ENCODE measurements around the gene IKZF4.
"Not testable (repeated sequence)": the region's sequence is repeated elsewhere in the genome, so short reads cannot be mapped to it uniquely, and the experiment has no call there.

IKZF4 gene

DNA sequence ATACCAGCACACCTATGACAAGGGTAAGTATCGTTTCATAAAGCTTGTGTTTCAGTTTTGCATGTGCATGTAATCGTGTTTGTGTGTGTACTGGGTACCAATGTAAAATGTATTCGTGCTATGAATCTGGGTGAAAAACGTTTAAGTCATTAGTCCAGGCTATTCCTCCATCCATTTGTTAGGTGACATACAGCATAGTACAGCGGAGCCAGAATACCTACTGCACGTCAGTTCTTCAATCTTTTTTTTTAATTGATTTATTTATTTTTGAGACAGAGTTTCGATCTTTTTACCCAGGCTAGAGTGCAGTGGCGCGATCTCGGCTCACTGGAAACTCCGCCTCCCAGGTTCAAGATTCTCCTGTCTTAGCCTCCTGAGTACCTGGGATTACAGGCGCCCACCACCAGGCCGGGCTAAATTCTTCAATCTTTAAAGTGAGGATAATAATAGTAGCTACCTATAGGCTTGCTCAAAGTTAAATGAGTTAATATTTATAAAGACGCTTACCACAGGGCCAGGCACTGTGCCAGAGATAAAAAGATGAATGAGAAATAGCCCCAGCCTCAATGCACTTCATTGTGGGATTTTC lies 20.2 kb downstream of the IKZF4 start:
- no peak for DNase-seq

DNA sequence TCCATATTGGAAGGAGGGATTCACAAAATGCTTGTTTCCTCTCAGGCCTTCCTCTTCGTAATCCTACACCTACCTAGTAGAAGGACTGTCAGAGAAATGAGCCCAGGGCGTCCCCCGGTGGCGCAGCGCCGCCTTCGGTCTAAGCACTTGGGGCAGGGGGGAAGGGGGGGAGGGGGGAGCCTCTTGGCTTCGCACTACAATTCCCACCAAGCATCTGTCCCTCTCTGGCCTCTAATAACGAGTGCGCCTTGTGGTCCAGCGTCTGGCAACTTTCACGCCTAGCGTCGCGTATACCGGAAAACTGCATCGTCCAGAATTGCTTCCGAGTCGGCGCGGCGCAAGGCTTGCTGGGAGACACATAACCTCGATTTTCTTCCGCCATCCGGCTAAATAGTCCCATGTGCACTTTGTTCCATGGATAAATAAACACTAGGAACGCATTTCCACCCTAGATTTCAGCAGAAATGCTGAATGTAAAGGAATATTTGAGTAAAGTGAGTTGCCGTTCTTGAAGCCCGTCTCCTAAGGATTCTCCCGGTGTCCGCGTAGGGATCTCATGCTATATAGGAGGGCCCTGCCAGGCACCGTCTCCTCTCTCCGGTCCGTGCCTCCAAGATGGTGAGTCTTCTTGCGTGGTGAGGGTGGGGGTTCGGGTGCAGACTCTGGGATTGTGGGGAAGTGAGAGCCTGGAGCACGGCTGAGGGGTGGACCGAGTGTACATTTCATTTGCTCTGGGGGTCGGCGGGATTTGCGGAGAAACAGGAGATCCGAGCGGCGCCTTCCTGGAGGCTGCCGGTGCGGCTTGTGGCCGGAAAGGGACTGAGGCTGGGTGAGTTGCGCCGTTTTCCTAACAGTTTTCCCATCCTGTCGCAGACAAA lies 20.9 kb downstream of the IKZF4 start, which contains the start of gene RPS26:
Gene RPS26, plus strand, starts transcription at position 367 of the 878 bp plus-strand sequence. Its CDS starts 249 bp downstream, at position 616.
- peak; percentile 97 for DNase-seq

DNA sequence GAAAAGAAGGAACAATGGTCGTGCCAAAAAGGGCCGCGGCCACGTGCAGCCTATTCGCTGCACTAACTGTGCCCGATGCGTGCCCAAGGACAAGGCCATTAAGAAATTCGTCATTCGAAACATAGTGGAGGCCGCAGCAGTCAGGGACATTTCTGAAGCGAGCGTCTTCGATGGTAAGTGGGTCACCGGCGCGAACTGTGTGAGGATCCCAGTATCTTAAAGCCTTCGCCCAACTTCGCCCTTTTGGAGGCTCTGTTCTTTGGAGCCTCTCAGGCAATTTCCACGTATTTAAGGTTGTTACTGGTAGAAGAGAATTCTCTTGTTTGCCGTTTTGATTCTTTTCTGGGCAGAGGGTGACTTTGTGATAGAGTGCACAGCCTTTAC lies 21.6 kb downstream of the IKZF4 start:
- DNase-seq: not testable (repeated sequence)

DNA sequence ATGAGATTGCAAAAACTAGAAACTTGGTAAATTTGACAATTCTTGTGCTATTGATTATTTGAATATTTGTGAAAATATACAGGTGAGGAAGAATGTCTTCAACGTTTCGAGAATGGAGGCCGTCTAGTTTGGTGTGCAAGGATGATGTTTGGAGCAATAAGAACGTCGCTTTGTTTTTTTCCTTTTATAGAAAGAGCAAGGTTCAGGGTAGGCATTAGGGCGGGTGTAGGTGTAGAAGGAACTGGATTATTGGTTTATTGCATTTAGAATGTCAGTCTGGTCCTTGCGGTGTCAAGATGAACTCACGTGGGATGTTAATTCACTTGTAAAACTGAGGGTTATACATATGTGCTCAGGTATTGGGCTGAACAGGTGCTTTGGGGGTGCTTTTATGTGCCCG lies 22.0 kb downstream of the IKZF4 start:
- no peak for DNase-seq

DNA sequence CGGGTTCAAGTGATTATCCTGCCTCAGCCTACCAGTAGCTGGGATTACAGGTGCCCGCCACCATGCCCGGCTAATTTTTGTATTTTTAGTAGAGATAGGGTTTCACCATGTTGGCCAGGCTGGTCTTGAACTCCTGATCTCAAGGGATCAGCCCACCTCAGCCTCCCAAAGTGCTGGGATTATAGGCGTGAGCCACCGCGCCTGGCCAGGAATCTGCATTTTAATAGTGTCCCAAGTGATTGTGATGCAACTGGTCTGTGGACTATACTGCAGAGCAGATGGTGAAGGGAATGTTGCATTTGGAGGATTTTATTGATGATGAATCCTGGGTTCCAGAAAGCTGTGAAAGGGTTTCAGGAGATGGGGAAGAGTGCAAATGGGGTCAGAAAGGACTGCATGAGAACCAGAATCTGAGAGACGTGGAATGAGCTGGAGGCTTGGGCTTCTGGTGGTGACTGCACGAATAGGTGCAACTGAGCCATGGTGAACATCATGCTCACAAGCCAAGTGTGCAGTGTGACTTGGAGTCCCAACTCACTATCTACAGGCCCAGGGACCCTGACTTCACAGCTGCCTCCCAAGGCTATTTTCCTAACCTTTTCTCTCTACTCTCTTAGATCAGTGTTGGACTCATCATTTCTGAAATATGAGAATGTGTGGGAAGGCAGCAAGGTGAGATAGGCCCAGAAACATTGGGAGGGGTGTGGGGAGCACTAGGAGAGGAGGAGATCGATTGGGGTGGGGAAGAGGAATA lies 25.4 kb downstream of the IKZF4 start:
- peak; percentile 28 for DNase-seq

DNA sequence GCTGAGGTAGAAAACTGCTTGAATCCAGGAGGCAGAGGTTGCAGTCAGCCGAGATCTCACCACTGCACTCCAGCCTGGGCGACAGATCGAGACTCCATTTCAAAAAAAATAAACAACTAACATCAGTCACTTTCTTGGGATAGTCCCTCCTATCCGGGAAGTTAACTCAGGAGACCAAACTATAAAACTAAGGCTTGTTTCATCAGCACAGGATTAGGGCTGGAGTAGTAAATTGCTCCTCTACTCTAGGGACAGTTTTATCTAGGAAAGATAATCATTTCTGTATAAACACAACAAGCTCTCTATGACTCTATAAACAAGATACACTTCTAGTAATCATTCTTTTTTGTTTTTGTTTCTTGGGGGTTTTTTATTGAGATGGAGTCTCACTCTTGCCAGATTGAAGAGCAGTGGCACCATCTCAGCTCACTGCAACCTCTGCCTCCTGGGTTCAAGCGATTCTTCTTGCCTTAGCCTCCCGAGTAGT lies 32.6 kb downstream of the IKZF4 start:
- no peak for DNase-seq

DNA sequence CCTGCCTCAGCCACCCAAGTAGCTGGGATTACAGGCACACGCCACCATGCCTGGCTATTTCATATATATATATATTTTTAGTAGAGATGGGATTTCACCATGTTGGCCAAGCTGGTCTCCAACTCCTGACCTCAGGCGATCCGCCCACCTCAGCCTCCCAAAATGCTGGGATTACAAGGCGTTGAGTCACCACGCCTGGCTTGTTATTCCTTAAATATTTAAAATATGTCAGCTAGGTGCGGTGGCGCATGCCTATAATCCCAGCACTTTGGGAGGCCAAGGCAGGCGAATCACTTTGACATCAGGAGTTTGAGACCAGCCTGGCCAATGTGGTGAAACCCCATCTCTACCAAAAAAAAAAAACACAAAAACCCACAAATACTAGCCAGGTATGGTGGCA lies 39.1 kb downstream of the IKZF4 start:
- not testable (repeated sequence) for DNase-seq

DNA sequence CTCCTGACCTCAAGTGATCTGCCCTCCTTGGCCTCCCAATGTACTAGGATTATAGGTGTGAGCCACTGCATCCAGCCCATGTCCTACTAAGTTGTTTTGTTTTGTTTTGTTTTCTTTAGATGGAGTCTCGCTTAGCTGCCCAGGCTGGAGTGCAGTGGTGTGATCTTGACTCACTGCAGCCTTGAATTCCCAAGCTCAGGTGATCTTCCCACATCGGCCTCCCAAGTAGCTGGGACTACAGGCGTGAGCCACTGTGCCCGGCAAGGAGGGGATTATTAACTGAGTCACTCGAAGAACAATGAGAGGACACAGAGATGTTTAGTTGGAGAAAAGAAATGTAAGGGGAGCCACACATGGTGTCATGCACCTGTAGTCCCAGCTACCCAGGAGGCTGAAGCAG lies 41.1 kb downstream of the IKZF4 start:
- DNase-seq: no peak

DNA sequence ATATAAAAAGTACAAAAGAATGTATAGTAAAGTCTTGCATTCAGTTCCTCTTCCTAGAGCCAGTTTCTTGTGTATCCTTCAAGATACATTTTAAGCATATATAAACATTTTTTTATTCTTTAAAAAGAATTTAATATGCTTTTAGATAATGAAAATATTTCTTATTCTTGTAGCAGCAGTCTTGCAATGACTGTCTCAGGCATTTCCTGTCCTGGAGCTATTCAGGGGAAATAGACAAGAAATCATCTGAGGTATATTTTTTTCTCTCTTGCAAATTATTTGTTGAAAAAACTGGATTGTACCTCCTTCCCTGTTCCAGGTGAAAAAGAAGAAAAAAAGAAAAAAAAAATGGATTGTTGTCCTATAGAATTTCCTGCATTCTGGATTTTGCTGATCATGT lies 42.2 kb downstream of the IKZF4 start:
- no peak for DNase-seq

DNA sequence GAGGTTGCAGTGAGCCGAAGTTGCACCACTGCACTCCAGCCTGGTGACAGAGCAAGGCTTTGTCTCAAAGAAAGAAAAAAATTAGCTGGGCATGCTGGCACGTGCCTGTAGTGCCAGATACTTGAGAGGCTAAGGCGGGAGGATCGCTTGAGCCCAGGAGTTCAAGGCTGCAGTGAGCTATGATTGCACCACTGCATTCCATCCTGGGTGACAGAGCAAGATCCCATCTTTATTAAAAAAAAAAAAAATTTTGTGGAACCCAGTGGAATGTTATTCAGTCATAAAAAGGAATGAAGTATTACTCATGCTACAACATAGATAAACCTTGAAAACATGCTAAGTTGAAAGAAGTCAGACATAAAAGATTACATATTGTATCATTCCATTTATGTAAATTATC lies 50.8 kb downstream of the IKZF4 start:
- no peak for DNase-seq

DNA sequence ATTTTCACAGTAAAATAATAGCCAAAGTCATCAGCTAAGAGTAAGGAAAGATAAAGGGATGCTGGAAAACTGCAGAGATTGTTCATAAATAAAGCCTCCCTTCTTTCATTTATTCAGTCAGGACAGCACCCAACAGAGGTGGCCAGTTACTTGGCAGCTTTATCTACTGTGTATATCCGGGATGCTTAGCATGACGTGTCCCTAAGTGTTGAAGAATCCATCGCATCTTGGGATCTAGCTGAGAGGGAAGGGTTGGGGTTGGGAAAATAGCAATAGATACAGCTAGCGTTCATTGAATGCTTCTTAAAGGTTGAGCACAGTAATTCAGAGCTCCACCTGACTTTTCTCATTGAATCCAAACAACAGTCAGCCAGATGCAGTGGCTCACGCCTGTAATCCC lies 53.6 kb downstream of the IKZF4 start:
- no peak for DNase-seq

DNA sequence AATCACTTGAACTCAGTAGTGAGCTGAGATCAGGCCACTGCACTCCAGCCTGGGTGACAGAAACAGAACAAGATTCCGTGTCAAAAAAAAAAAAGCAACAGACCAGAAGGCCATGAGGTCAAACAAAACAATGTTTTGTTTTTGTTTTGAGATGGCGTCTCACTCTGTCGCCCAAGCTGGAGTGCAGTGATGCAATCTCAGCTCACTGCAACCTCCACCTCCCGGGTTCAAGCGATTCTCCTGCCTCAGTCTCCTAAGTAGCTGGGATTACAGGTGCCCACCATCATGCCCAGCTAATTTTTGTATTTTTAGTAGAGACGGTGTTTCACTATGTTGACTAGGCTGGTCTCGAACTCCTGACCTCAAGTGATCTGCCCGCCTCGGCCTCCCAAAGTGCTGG lies 57.1 kb downstream of the IKZF4 start:
- not testable (repeated sequence) for DNase-seq

DNA sequence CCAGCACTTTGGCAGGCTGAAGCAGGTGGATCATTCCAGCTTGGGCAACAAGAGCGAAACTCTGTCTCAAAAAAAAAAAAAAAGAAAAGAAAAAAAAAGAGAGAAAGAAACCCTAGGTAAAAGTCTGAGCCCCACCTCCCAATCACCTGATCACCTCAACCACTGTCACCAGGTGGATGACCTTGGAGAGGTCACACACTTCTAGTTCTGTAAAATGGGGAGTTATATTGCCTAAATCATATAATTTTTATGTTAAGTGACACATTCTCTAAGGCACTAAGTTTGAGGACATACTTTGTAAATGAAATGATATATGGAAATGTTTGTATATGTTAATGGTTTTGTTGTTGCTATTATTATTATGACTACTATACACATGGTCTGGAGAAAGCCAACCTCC lies 57.6 kb downstream of the IKZF4 start:
- DNase-seq: no peak

DNA sequence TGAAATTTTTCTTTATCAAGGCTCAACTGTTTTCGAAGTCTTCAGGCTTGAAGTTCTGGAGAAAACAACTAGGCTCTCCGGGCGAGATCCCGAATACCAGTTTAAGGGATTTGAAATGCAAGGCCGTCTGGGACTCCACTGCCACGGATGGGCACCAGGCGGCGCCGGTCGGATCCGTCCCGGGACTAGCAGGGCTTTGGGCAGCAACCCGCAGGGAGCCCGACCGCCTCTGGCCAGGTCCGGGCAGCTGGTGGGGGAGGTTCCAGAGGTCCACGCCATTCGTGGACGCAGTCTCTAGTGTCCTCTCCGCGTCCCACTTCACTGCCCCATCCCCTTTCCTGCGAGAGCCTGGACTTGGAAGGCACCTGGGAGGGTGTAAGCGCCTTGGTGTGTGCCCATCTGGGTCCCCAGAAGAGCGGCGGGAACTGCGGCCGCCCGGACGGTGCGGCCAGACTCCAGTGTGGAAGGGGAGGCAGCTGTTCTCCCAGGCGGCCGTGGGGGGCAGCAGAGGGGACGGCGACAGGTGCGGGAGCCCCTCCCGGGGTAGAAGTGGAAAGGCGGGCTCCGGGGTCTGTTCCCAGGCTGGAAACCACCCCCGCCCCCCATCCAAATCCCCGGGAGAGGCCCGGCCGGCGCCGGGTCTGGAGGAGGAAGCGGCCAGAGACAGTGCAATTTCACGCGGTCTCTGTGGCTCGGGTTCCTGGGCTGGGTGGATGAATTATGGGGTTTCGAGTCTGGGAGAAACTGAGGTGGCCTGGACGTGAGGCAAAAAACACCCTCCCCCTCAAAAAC lies 58.3 kb downstream of the IKZF4 start:
- DNase-seq: peak; percentile 35

DNA sequence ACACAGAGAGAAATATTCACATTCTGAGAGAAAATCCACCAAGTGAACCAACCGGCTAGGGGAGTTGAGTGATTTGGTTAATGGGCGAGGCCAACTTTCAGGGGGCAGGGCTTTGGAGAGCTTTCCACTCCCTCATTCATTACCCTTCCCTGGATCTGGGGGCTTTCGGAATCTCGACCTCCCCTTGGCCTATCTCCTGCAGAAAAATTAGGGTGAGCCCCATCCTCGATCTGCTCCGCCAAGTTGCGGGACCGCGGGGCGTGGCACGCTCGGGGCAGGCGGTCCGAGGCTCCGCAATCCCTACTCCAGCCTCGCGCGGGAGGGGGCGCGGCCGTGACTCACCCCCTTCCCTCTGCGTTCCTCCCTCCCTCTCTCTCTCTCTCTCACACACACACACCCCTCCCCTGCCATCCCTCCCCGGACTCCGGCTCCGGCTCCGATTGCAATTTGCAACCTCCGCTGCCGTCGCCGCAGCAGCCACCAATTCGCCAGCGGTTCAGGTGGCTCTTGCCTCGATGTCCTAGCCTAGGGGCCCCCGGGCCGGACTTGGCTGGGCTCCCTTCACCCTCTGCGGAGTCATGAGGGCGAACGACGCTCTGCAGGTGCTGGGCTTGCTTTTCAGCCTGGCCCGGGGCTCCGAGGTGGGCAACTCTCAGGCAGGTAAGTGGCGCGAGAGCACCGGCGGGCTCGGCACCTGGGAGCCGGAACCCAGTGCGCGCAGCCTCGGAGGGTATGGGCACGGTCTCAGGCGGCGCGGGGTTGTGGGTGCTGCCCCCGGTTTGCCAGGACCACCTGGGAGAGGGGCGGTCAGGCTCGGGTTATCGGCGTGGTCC lies 59.1 kb downstream of the IKZF4 start, which contains the start of gene ERBB3:
Gene ERBB3, plus strand, starts transcription at position 443 of the 833 bp plus-strand sequence. Its CDS starts 136 bp downstream, at position 579.
- DNase-seq: peak; percentile 65

DNA sequence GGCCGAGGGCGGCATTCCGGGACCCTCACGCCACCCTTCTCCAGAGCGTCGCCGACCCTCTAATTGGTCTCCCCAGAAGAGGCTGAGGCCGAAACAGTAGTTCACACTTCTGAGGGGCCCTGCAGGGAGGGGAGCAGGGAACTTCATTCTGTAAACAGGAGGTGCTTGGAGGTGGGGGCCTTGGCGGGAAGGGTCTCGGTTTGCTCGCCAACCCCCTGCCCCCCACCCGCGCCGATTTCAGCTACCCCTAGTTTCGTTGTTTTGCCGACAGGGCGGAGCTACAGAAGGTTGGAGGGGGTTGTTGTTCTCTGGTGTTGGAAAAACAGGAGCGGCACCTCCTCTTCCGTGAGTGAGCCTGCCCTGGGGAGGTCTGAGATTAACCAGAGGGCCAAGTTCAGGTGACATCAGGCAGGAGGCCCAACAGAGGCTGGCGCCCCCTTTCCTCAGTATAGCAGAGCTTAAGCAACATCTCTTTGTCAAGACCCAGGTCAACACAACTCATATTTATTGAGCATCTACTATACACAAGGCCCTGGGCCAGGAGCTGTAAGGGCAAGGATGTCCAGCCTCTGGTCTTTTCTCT lies 59.8 kb downstream of the IKZF4 start:
- DNase-seq: no peak

DNA sequence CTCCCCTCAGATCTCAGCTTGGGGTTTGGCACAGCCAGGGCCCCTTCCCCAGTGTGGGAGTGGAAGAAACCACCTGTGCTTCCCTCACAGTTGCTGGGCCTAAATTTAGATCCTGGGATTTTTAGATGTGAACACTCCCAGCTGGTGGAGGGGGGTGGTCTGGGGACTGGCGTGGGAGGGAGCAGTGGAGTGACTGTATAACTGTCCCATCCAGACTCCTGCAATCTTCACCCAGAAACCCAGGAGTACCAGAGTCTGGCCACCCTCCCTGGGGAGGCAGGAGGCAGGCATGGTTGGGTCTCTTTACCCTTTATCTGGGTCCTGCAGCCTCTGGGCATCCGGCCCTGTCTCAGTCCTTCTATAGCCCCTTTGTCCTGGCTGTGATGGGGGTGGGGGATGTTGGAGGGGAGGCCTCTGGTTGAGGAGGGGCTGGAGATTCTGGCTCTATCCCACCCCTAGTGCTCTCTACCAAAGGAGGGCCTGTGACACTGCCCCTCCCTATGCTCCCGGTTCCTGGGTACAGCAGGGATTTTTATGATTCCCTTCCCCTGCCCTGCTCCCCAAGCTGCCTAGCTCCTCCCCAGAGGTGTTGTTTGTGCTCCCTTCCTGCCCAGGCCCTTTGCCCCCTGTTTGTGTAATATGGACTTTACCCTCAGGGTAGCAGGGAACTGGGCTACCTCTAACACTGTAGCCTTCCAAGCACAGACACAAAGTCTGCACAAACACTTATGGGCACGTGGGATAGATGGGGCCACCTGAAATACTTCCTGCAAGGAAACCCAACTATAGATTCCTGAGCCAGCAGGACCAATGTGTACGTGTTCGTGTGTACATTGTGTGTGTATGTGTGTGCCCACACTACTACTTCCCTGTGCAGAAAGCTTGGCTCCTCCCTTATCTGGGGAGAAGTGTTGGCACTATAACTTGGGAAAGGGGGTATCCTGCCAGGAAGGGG lies 60.8 kb downstream of the IKZF4 start:
- no peak for DNase-seq

DNA sequence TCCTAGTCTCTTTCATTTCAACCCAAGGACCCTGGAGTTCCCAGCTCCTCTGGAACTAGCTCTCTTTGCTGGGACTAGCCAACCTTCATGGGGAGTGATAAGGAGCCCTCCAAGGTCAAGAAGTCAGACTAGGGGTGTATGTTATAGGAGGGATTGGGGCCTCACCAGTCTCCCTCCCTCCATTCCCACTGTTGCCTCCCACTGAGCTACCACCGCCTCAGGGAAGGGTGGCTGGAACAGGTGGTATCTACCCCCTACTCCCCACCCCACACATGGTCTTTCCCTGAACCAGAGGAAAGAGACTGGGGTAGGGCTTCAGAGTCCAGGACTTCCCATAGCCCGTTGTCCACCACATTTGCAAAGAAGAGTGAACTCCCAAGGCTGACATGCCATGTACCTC lies 61.5 kb downstream of the IKZF4 start:
- DNase-seq: no peak

DNA sequence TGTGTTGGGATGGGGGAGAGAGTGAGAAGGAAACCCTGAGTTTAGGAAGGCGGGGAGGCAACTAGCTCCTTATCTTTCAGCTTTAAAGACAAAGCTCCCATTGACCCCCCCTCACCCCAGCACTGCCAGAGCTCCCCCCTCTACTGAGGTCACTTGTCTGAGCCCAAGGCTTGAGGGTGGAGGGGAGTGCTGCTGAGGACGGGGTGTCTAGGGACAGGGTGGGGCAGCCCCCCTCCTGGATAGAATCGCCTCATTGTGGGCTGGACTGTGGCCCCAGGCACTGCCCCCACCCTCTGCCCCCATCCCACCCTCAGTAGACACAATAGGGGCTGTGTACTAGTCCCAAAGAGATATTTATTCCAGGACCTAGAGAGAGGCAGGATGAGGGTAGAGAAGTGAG lies 62.1 kb downstream of the IKZF4 start:
- no peak for DNase-seq

DNA sequence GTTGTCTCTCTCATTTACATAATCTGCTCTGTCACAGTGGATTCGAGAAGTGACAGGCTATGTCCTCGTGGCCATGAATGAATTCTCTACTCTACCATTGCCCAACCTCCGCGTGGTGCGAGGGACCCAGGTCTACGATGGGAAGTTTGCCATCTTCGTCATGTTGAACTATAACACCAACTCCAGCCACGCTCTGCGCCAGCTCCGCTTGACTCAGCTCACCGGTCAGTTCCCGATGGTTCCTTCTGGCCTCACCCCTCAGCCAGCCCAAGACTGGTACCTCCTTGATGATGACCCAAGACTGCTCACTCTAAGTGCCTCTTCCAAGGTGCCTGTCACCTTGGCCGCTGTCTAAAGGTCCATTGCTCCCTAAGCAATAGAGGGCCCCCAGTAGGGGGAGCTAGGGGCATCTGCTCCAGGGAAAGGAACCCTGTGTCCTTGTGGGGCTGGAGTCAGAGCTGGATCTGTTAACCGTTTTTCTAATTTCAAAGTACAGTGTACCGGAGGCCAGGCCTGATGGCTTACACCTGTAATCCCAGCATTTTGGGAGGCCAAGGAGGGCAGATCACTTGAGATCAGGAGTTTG lies 64.2 kb downstream of the IKZF4 start:
- DNase-seq: peak; percentile 44

All from activated CD4-positive, alpha-beta T cell treated with anti-CD3 and anti-CD28 coated beads, Interleukin-2, amount 50 U/mL, for 16 hours (primary cell).